ENCODE measurements around the gene RASGRF1.

DNA sequence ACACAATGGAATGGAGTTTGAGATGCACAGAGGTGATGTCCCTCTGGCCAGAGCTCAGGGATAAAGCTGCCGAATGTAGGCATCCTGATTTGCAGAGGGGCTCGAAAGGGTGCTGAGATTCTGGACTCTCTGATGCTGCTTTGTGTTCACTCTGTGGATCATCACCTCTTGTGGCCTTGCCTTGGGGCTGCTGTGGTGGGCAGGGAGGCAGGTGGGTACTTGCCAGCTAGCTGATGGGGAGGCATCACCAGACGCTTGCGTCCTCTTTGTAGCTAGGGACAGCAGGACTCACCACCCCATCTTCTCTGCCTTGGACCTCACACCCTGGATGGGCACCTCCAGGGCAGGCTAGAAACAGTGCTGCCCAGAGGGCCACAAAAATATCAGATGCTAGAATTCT is 14.6 kb upstream of the RASGRF1 start:
- TF ChIP-seq, protein P1, sequence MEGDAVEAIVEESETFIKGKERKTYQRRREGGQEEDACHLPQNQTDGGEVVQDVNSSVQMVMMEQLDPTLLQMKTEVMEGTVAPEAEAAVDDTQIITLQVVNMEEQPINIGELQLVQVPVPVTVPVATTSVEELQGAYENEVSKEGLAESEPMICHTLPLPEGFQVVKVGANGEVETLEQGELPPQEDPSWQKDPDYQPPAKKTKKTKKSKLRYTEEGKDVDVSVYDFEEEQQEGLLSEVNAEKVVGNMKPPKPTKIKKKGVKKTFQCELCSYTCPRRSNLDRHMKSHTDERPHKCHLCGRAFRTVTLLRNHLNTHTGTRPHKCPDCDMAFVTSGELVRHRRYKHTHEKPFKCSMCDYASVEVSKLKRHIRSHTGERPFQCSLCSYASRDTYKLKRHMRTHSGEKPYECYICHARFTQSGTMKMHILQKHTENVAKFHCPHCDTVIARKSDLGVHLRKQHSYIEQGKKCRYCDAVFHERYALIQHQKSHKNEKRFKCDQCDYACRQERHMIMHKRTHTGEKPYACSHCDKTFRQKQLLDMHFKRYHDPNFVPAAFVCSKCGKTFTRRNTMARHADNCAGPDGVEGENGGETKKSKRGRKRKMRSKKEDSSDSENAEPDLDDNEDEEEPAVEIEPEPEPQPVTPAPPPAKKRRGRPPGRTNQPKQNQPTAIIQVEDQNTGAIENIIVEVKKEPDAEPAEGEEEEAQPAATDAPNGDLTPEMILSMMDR (IDR thresholded peaks at IDR 0.05) = no peak
- no peak for TF ChIP-seq POLR2A (IDR thresholded peaks at IDR 0.05)

Measured in adrenal gland (tissue), 5 donors.